NCI-H2227 treated with DMSO at 0.1 percent for 48 hours (cell line): Measurements from ENCODE around the gene RBM19.

ENCODE experiments used
- DNase-seq: peaks from one replicate; lab custom pipeline; 2025; lab: John Stamatoyannopoulos, UW

Gene RBM19

DNA sequence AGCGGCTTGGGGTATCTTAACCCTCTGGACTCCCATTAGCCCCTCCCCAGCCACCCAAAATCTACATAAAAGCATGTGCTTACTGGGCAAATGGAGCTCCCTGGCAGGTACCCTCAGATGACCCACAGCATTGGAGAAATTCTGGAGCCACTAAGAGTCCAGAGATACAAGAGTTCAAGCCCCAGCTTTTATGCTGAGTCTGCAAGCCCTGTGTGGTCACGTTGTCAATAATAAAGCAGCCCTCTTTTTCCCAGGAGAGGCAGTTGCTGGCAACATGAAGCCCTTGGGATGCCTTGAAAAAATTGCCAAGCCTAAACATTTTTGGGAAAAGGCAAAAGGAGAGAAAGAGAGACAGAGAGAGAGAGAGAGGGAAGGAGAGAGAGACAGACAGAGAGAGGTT lies 83.4 kb downstream of the RBM19 start:
- DNase-seq: no peak

DNA sequence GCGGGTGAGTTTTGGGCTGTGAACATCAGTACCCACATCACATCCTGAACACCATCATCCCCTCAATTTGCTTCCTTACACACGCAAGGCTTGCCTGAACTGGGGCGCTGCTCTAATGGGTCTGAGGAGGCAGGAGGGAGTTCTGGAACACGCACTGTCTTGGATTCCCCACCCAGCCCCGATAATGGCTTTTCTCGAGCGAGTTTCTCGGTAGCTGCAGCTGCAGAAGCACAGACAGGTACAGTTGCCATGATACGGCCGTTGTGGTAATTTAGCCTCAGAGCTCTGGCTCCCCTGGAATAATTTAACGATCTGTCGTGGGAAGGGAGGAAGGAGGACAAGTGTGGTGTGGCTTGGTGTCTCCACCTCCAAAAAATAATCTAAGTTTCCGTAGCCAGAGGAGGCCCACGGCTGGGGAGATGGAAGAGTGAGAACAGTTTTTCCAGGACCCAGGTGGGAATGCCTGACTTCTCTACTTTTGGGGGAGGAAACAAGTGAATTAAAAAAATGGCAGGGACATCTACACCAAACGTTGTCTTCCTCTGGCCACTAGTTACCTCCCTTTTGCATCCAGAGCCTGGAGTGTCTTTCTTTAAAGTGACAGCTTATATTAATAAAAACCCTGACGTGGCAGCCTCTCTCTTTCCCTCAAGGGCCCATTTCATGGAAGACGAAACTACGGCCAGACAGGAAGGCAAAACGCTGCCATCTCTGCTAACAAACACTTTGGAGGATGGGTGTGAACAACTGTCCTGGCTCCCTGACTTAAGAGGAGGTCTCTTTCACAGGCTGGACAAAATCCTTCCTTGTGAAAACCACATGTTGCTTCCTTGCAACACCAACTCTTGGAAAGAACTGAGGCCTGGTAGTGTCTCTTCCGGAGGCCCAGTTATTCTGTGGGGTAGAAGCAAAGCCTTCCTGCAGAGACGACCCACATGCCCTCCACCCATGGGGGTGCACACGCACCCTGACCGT lies 84.8 kb downstream of the RBM19 start:
- DNase-seq: no peak

GRCh38 chr12:113880326-113880725 lies 85.8 kb downstream of the RBM19 start:
- DNase-seq: no peak

DNA sequence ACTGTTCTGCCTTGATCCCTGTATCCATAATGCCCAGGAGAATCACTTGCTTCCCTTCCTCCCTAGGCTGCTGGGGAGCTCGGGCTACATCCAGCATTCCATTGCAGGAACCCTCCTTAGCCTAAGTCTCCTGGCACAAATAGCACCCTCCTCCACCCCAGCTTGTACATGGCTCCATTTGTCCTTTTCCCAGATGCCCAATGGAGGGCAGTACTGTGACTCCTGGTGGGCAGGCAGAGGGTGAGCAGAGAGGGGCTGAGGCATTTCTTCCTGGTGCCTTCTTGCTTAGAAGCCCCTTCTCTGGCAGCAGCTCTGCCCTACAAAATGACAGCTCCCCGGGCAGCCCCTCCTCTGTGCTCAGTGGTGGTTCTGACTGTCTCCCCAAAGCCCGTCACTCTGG lies 86.5 kb downstream of the RBM19 start:
- DNase-seq: no peak

- no peak for DNase-seq
These were observed 88.5 kb downstream of the RBM19 start for GRCh38 chr12:113877607-113878006.

DNA sequence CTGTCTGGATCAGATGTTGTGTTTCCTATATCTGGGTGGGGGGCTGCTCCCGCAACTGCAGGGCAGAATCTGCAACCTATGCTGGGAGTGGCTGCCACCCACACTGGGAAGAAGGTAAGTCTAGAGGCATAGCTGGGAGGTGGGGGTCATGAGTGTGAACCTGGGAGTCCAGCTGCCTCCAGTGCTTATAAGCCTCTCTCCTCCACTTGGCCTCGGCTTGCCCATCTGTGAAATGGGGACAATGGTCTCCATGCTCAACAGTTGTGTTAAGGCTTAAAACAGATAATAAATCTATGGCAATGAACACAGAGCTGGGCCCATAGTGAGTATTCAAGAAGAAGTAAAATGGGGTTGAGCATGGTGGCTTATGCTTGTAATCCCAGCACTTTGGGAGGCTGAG lies 90.0 kb downstream of the RBM19 start:
- DNase-seq: no peak

GRCh38 chr12:113875691-113876090 lies 90.4 kb downstream of the RBM19 start:
- DNase-seq: no peak

- no peak for DNase-seq
These were observed 91.0 kb downstream of the RBM19 start for GRCh38 chr12:113874999-113875561.

DNA sequence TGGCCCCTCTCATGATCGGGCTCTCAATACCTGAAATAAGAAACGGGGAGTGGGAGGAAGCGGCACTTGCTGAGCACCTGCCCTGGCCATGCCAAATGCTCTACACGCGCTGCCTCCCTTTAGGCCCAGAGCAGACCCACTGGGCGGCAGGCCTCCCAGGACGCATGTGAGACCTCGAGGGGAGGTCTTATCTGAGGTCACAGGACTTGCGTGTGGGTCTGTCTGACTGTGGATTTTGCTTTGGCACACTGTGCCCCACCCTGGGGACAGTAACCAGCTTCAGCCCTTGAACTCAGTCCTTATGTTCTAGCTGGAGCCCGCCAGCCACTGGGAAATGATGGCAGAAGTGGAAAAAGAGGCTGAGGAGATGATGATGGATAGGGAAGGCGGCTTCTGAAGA lies 91.8 kb downstream of the RBM19 start:
- no peak for DNase-seq

- DNase-seq: no peak
These were observed 92.4 kb downstream of the RBM19 start for GRCh38 chr12:113873740-113874139.

GRCh38 chr12:113870890-113871289 lies 95.2 kb downstream of the RBM19 start:
- DNase-seq: no peak

DNA sequence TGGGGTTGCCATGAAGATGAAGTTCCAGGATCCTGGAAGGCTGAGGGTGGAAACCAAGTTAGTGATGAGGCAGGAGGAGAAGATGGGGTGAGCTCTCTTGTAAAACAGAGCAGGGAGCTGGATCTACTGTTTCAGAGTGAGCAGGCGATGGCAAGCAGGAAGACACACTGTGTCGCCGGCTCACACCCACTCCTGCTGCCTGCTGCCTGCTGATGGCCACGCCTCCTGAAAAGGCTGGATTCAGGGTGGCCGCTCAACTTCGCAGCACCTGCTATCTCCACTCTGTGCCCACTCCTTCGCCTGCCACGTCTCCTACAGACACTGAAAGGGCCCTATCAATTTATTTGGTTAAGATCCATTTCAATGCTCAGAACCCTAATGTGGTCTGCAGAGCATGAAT lies 96.1 kb downstream of the RBM19 start:
- peak; percentile 20 for DNase-seq

DNA sequence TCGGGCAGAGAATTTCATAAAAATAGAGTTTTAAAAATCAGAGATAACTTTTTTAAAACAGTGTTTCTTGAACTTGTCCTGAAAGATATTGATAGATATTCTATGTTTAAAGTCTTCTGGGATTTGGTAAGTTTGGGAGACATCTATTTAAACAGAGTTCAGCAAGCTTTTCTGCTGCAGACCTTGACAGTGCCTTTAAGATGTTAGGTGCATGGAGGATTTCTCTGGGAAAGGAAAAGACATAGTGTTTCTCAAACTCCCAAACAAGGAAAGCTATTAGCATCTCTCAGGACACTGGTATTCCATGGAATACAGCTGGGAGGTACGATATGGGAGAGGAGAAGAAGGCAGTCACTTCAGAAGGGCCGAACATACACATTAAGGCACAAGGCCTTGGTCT lies 97.8 kb downstream of the RBM19 start:
- no peak for DNase-seq

- DNase-seq: no peak
These were observed 98.9 kb downstream of the RBM19 start for GRCh38 chr12:113867258-113867657.

DNA sequence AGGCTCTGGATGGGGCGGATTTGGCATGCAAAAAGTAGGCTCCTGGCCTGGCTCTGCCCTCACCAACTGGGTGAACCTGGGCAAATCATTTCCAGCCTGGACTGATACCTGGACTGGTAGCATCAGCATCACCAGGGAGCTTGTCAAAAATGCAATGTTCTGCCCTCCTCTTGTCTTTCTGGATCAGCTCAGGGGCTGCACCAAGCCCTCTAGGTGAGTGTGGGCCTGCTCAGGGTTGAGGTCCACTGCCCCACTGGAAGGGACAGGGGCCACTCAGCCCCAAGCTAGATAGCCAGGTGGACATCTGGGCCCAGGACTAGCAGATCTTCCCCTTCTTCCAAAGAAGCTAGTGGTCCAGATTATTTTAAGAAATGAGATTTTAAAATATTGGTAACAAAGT lies 99.6 kb downstream of the RBM19 start:
- DNase-seq: no peak

DNA sequence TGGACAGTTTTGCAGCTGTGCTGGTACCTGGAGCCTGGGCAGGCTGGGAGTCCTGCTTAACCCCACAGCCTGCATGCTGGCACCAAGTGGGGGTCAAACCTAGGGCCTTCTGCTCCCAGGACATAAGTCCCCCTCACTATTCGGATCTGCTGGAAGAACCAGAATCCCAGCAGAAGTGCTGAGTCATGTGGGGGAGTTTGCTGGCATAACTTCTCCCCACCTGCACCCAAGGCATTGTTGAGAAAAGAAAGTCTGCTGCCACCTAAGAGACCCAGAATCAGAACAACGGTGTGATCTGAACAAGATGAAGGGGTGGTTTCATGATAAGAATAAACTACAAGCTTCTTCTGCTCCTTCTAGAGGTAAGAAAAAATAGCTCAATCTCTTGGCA lies 102.7 kb downstream of the RBM19 start:
- peak; percentile 32 for DNase-seq

- DNase-seq: peak; percentile 89
These were observed 103.3 kb downstream of the RBM19 start for GRCh38 chr12:113862590-113863454.

DNA sequence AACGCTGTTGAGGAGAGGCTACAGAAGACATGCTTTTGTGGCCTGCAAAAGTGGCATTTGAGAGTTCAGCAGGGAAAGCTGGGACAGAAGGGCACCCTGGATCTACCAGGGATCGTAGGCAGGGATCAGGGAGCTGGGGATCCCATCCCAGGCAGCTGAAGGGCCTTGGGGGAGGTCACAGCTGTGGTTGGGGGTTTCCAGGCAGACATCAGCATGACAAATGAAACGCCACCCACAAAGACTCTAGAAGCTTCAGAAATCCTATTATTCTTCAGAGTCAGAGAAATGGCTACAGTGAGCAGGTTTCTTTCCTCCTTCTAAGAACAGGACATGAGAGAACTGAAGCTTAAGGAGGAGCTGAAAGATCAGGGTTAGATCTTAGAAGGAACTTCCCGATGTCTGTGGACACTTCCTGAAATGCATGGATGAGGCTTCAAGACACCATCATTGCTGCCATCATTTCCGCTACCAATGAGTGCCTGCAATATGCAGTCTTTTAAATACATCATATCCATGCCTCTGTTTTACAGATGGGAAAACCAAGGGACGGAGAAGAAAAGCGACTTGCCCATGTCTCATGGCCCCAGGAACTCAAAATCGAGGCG lies 104.3 kb downstream of the RBM19 start:
- DNase-seq: no peak

GRCh38 chr12:113860950-113861349 lies 105.2 kb downstream of the RBM19 start:
- DNase-seq: no peak

DNA sequence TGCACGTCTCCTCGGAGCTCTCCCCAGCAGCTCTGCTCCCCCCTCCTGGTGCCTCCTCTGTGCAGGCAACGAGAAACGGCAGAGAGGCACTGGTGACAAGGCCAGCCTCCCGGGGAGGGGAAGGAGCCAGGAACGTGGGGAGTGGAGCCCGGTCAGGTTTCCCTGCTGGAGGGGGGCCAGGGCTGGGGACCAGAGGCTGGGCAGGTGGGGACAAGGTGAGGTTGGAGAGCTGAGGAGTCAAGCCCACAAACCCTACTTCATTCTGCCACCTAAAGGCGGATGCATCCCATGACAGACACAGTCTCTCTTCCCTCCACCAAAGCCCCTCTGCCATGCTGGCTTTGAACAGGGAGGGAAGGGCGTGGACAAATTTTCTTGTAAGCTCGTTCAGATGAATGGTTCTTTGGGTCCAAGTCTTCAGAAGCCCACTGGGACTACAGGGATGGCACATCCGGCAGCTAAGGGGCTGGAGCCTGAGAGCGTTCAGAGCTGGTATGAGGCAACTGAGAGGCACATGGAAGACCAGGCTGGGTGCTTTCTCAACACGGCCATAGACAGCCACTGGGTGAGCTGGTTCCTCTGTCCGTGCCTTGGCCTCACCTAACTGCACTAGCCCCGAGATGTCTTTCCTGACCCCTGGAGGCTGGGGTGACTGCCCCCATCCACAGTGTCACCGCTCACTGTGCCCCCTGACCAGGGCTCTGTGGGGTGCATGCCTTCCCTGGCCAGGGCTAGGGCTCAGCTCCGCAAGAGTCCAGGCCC lies 105.9 kb downstream of the RBM19 start:
- DNase-seq: peak; percentile 23

DNA sequence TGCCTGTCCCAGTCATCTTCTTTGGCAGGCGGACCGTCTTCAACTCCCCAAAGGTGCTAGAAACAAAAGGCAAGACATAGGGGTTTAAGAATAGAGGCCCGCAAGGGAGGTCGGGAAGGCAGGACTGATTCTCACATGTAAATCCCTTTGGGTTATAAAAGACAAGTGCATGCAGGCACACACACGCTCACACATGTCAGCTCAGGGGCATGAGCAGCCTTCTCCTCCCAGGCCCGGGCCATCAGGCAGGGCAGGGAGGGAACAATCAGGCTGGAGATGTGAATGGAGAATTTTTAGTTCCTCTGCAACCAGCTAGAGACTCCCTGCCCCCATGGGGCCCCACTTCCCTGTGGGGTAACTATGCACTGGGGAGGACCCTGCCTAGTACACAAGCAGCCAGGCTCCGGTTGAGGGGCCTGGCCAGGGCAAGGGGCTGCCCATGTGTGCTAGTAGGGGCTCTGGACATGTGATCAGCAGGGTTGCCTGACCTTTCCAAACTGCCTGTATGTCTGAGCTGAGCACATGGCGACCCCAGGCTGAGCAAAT lies 107.2 kb downstream of the RBM19 start:
- DNase-seq: no peak
